UCSD-AML1 (cell line): Measurements from ENCODE around the gene LARGE1.

Experiments used
- DNase-seq: peaks from one replicate; lab custom pipeline; 2025; ENCODE audit not compliant: unreplicated experiment; lab: John Stamatoyannopoulos, UW

LARGE1 gene

GRCh38 chr22:33785283-33785968 is 134.8 kb downstream of the LARGE1 start:
- no peak for DNase-seq

DNA sequence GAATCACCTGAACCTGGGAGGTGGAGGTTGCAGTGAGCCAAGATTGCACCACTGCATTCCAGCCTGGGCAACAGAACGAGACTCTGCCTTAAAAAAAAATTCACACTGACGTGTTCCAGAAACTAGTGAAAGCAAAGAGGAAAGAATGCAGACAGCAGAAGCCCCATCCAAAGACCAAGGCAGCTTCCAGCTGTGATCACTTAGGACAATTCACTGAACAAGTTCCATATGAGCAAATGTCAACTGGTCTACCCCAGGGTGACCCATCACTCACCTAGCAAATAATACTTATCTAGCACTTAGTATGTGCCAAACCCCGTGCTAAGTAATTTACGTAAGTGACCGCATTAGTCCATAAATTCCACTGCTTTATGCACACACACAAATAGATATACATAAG is 138.9 kb downstream of the LARGE1 start:
- no peak for DNase-seq

GRCh38 chr22:33780531-33781136 is 139.6 kb downstream of the LARGE1 start:
- DNase-seq, result no peak

- DNase-seq, result no peak
Observed at GRCh38 chr22:33779243-33779642, 141.0 kb downstream of the LARGE1 start.

GRCh38 chr22:33776491-33776890 is 143.8 kb downstream of the LARGE1 start:
- DNase-seq, result no peak

GRCh38 chr22:33774781-33775180 is 145.5 kb downstream of the LARGE1 start:
- DNase-seq, result no peak

GRCh38 chr22:33772745-33773144 is 147.5 kb downstream of the LARGE1 start:
- no peak for DNase-seq

- DNase-seq, result no peak
Observed at GRCh38 chr22:33771136-33771535, 149.1 kb downstream of the LARGE1 start.

GRCh38 chr22:33770723-33771122 is 149.6 kb downstream of the LARGE1 start:
- DNase-seq, result no peak

- no peak for DNase-seq
Observed at GRCh38 chr22:33766091-33766490, 154.2 kb downstream of the LARGE1 start.

DNA sequence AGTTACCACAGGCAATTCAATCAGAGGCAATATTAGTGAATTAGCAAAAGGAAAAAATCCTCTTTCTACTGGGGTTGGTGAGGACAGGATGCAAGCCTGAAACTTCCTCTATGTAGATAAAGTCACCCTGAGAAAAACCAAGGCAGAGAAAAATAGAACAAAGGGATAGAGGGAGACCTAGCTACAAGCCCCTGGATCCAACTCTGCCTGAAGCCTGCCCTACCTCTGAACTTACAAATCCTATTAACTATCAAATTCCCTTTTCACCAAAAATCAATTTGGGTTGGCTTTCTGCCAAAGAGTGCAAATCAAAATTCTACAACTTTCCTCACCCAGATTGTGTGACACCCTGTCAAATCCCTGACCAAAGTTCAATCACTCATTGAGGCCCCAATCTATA is 161.3 kb downstream of the LARGE1 start:
- DNase-seq, result no peak

GRCh38 chr22:33757802-33758483 is 162.3 kb downstream of the LARGE1 start:
- DNase-seq, result no peak

- DNase-seq, result no peak
Observed at GRCh38 chr22:33757041-33757801, 163.1 kb downstream of the LARGE1 start.

DNA sequence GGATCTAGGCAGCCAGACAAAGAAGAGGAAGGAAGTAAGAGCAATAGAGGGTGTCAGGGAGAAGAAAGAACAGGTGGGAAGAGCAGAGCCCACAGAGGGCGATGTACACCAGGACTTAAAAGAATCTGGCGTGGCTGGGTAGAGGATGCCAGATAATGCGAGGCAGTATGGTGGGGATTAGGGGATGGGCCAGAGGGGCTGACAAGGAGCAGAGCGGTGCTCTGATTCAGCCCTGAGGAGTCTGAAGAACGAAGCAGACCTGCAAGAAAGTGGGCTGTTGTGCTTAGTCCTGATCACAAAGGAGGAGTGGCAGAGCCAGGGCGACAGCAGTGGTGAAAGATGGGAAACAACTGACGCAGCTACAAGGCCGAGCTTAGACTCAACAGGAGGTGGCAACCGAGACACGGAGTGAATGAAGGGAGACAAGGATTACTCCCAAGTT is 163.7 kb downstream of the LARGE1 start:
- no peak for DNase-seq

GRCh38 chr22:33748714-33749113 is 171.6 kb downstream of the LARGE1 start:
- no peak for DNase-seq

- DNase-seq, result no peak
Observed at GRCh38 chr22:33747576-33748180, 172.6 kb downstream of the LARGE1 start.

GRCh38 chr22:33747029-33747428 is 173.2 kb downstream of the LARGE1 start:
- DNase-seq, result no peak

DNA sequence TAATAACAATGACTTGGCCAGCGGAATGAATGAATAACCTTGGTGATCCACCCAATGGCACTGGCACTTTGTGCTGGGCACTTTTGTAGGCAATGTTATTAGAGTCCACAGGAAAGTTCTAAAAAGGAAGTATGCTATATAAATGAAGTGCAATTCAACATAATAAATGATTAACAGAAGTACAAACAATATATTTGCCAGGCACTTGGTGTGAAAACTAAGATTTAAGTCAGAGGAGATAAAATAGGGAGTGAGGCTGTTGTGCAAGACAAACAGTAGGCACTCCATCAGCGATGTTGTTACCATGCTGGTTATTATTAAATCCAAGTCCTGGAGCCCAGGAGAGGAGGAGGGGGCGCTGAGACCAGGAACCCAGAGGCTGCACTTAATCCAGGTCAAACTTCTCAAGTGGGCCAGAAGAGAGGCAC is 173.8 kb downstream of the LARGE1 start:
- DNase-seq, result no peak

GRCh38 chr22:33745501-33745900 is 174.8 kb downstream of the LARGE1 start:
- no peak for DNase-seq

GRCh38 chr22:33743756-33744155 is 176.5 kb downstream of the LARGE1 start:
- no peak for DNase-seq

- no peak for DNase-seq
Observed at GRCh38 chr22:33741025-33741424, 179.3 kb downstream of the LARGE1 start.
